Cerebellar cortex (tissue), 1 donor: ENCODE results near the gene GOLIM4.
A peak's percentile ranks its signal among the peaks of the same experiment; 100 is the strongest.

Source experiments
- DNase-seq: peaks from one replicate; pipeline ENCODE4 v3.0.0-alpha.2; 2015; ENCODE audit warnings: low spot score

GOLIM4 gene

GRCh38 chr3:167991213-167991612 is 104.5 kb downstream of the GOLIM4 start:
- no peak for DNase-seq

GRCh38 chr3:167989999-167990398 is 105.7 kb downstream of the GOLIM4 start:
- no peak for DNase-seq

- DNase-seq: no peak
Measured at GRCh38 chr3:167989066-167989465, 106.7 kb downstream of the GOLIM4 start.

- no peak for DNase-seq
Measured at GRCh38 chr3:167983583-167983982, 112.1 kb downstream of the GOLIM4 start.

- no peak for DNase-seq
Measured at GRCh38 chr3:167978486-167978885, 117.2 kb downstream of the GOLIM4 start.

GRCh38 chr3:167978071-167978470 is 117.7 kb downstream of the GOLIM4 start:
- DNase-seq: no peak

- DNase-seq: no peak
Measured at GRCh38 chr3:167976516-167977361, 119.0 kb downstream of the GOLIM4 start.

- DNase-seq: no peak
Measured at GRCh38 chr3:167973901-167974300, 121.8 kb downstream of the GOLIM4 start.

GRCh38 chr3:167973046-167973445 is 122.7 kb downstream of the GOLIM4 start:
- DNase-seq: peak; percentile 80

GRCh38 chr3:167972502-167972901 is 123.2 kb downstream of the GOLIM4 start:
- no peak for DNase-seq

GRCh38 chr3:167969548-167969947 is 126.2 kb downstream of the GOLIM4 start:
- DNase-seq: no peak

- DNase-seq: no peak
Measured at GRCh38 chr3:167967257-167968036, 128.3 kb downstream of the GOLIM4 start.
